SH-SY5Y (cell line): ENCODE results near the gene PLEKHG1.

Experiments
- GATA2 ChIP-seq: IDR thresholded peaks from 2 replicates; pipeline ENCODE4 v1.6.1; 2011; ENCODE audit warnings: mild to moderate bottlenecking, low read depth, low read length
- GATA3 ChIP-seq: IDR thresholded peaks from 2 replicates; pipeline ENCODE4 v1.6.1; 2011; ENCODE audit warnings: low read depth, mild to moderate bottlenecking, low read length, moderate library complexity

Gene PLEKHG1

GRCh38 chr6:150634176-150634963 lies 34.7 kb downstream of the PLEKHG1 start:
- TF ChIP-seq GATA3: no peak
- no peak for TF ChIP-seq GATA2

- no peak for TF ChIP-seq GATA2
- no peak for TF ChIP-seq GATA3
Observed at GRCh38 chr6:150634964-150635292, 35.2 kb downstream of the PLEKHG1 start.

GRCh38 chr6:150635906-150636514 lies 36.3 kb downstream of the PLEKHG1 start:
- TF ChIP-seq GATA3 (no peak), GATA2 (no peak)

GRCh38 chr6:150636808-150637207 lies 37.1 kb downstream of the PLEKHG1 start:
- TF ChIP-seq GATA3 (no peak), GATA2 (no peak)

GRCh38 chr6:150637266-150637665 lies 37.6 kb downstream of the PLEKHG1 start:
- no peak for TF ChIP-seq GATA2
- TF ChIP-seq GATA3: no peak

- no peak for TF ChIP-seq GATA3
- TF ChIP-seq GATA2: no peak
Observed at GRCh38 chr6:150638267-150638666, 38.6 kb downstream of the PLEKHG1 start.

GRCh38 chr6:150638765-150639164 lies 39.1 kb downstream of the PLEKHG1 start:
- no peak for TF ChIP-seq GATA3
- no peak for TF ChIP-seq GATA2

- no peak for TF ChIP-seq GATA2
Observed at GRCh38 chr6:150639823-150640331, 40.2 kb downstream of the PLEKHG1 start.

- TF ChIP-seq GATA2 (no peak), GATA3 (no peak)
Observed at GRCh38 chr6:150640556-150641209, 41.0 kb downstream of the PLEKHG1 start.

GRCh38 chr6:150641398-150642139 lies 41.9 kb downstream of the PLEKHG1 start:
- TF ChIP-seq GATA2 (no peak), GATA3 (no peak)

GRCh38 chr6:150646228-150646627 lies 46.5 kb downstream of the PLEKHG1 start:
- TF ChIP-seq GATA2: no peak
- TF ChIP-seq GATA3: no peak

- no peak for TF ChIP-seq GATA3
- no peak for TF ChIP-seq GATA2
Observed at GRCh38 chr6:150647051-150647450, 47.4 kb downstream of the PLEKHG1 start.
